Endometrial microvascular endothelial cells (primary cell): ENCODE measurements around the gene UBTF. TPM values are rescaled to one million over a fixed set of nuclear protein-coding genes. Genes with fewer than 3 reads are reported as not detected.

Experiments
- in situ Hi-C: cut with HindIII; loops from 2 replicates; pipeline ENCODE4 v1.10.0; 2017; ENCODE audit warnings: low sequenced_read_pairs, low pct_unique_long_range_greater_than_20kb; ENCODE audit errors: inconsistent ontology term
- total RNA-seq: library from RNA; depleted of rRNA; stranded (reverse); fragments of >200 nt; gene quantifications from one replicate; pipeline ENCODE4 v1.2.3, GENCODE V29; 2015; ENCODE audit errors: inconsistent ontology term

The UBTF gene
- total RNA-seq, 1 donor from 2014 or later: 46.0 TPM

GRCh38 chr17:44186307-44187130, 33.0 kb downstream of the UBTF start, which contains the start of gene TMUB2:
TSS of gene TMUB2 (plus strand) at chr17:44186972. CDS start at chr17:44187709, 737 bp downstream.
- in situ Hi-C loops: no loop called here

- in situ Hi-C loops: no loop called here
Observed at GRCh38 chr17:44184212-44184810, 35.2 kb downstream of the UBTF start.

- in situ Hi-C loops: no loop called here
Observed at GRCh38 chr17:44183024-44183423, 36.5 kb downstream of the UBTF start.

GRCh38 chr17:44178133-44178532, 41.3 kb downstream of the UBTF start:
- in situ Hi-C loops: no loop called here

- in situ Hi-C loops: no loop called here
Observed at GRCh38 chr17:44177640-44178039, 41.8 kb downstream of the UBTF start.

- in situ Hi-C loops: no loop called here
Observed at GRCh38 chr17:44176671-44177501, 42.6 kb downstream of the UBTF start.

GRCh38 chr17:44176257-44176656, 43.2 kb downstream of the UBTF start:
- in situ Hi-C loops: no loop called here

- in situ Hi-C loops: no loop called here
Observed at GRCh38 chr17:44174427-44174826, 45.0 kb downstream of the UBTF start.

GRCh38 chr17:44171931-44172455, 47.5 kb downstream of the UBTF start:
- in situ Hi-C loops: no loop called here

GRCh38 chr17:44170499-44171201, 48.8 kb downstream of the UBTF start, which contains the start of gene ASB16:
TSS of gene ASB16 (plus strand) at chr17:44170704. CDS start at chr17:44170790, 86 bp downstream.
- in situ Hi-C loops: no loop called here

GRCh38 chr17:44170135-44170498, 49.4 kb downstream of the UBTF start:
- in situ Hi-C loops: no loop called here

GRCh38 chr17:44167181-44167861, 52.2 kb downstream of the UBTF start:
- in situ Hi-C loops: no loop called here

GRCh38 chr17:44164476-44164875, 55.0 kb downstream of the UBTF start:
- in situ Hi-C loops: no loop called here

GRCh38 chr17:44159519-44160210, 59.8 kb downstream of the UBTF start:
- in situ Hi-C loops: no loop called here

GRCh38 chr17:44155488-44155887, 64.0 kb downstream of the UBTF start:
- in situ Hi-C loops: no loop called here
